HCT116 (cell line): Measurements from ENCODE around the gene COG2. TPM values are rescaled to one million over a fixed set of nuclear protein-coding genes. Genes with fewer than 3 reads are reported as not detected.
"Not testable (repeated sequence)": the region's sequence is repeated elsewhere in the genome, so short reads cannot be mapped to it uniquely, and the experiment has no call there.

Experiments
- ATAC-seq: fragments of 200-7000 bp; cut with Tn5 transposase; 2 replicates; pipeline ENCODE4 v1.9.1; 2020; ENCODE audit warnings: mild to moderate bottlenecking, moderate library complexity
- BruUV-seq: library from RNA; stranded (reverse); fragments of 400-500 nt; replicated peaks from 2 replicates; lab custom pipeline; 2021; lab: Mats Ljungman, UMichigan
- CTCF ChIA-PET: fragments of 300-600 bp; sonication (Branson Sonifier 250); formaldehyde crosslinking; loops from one replicate; lab custom pipeline; 2021; ENCODE audit warnings: antibody characterized with exemption; lab: Charles Lee
- POLR2A ChIA-PET: fragments of 300-600, 350-600 bp; sonication (Branson Sonifier 250); formaldehyde crosslinking; loops from one replicate; lab custom pipeline; 2021; ENCODE audit warnings: antibody characterized with exemption; lab: Charles Lee
- RAD21 ChIA-PET, 2 experiments: fragments of 300-600 bp; sonication (Branson Sonifier 250); formaldehyde crosslinking; loops; one replicate each; lab custom pipeline; 2023; ENCODE audit warnings: low total read pairs in 2 of 2; ENCODE audit not compliant: uncharacterized antibody in 2 of 2, unreplicated experiment in 2 of 2, low non-redundant PET in 1 of 2; lab: Charles Lee
- DNase-seq: peaks from one replicate; pipeline ENCODE4 v3.0.0-alpha.2; 2010; ENCODE audit warnings: low read depth, low spot score
- H2AFZ ChIP-seq: fragments of 200-600 bp; shearing (Covaris generic), sonication (generic); 2 replicates; pipeline ENCODE4 v1.6.1; 2017; ENCODE audit warnings: low read depth, mixed run types, mixed read lengths, antibody characterized with exemption, low read length; ENCODE audit not compliant: poor library complexity, severe bottlenecking
- H3K27ac ChIP-seq: 2 replicates; pipeline ENCODE4 v1.5.1; 2012; ENCODE audit warnings: low read depth, low read length
- H3K27me3 ChIP-seq: fragments of 200-600 bp; sonication (generic); 2 replicates; pipeline ENCODE4 v1.6.1; 2016; ENCODE audit warnings: mixed run types, low read length, mixed read lengths; ENCODE audit not compliant: insufficient read depth
- H3K36me3 ChIP-seq, 2 experiments: fragments of 200-500 bp in 1 of 2; fragments of 200-600 bp in 1 of 2; sonication (Bioruptor generic) in 1 of 2; sonication (generic) in 1 of 2; 2 replicates each; pipeline versions ENCODE4 v1.5.1 to v1.6.1; 2014 to 2016; ENCODE audit warnings: low read length in 2 of 2, inconsistent platforms in 1 of 2, mixed read lengths in 1 of 2, mixed run types in 1 of 2; ENCODE audit not compliant: insufficient read depth in 2 of 2, control insufficient read depth in 1 of 2
- H3K4me1 ChIP-seq, 2 experiments: fragments of 200-600 bp in 1 of 2; sonication (generic) in 1 of 2; 2 replicates each; pipeline versions ENCODE4 v1.5.1 to v1.6.1; 2012 to 2017; ENCODE audit warnings: low read length in 2 of 2, inconsistent platforms in 1 of 2, mild to moderate bottlenecking in 1 of 2, mixed read lengths in 1 of 2, mixed run types in 1 of 2, moderate library complexity in 1 of 2; ENCODE audit not compliant: insufficient read depth in 2 of 2, control insufficient read depth in 1 of 2
- H3K4me2 ChIP-seq: fragments of 200-600 bp; sonication (generic); 2 replicates; pipeline ENCODE4 v1.6.1; 2017; ENCODE audit warnings: mixed run types, low read length, mixed read lengths
- H3K4me3 ChIP-seq, 2 experiments: fragments of 200-600 bp in 1 of 2; sonication (generic) in 1 of 2; replicated peaks in 1 of 2; 2 replicates each; pipeline ENCODE4 v1.5.1; 2011 to 2016; ENCODE audit warnings: low read length in 2 of 2, control low read depth in 1 of 2, low read depth in 1 of 2, mild to moderate bottlenecking in 1 of 2, mixed read lengths in 1 of 2, mixed run types in 1 of 2
- H3K79me2 ChIP-seq: fragments of 200-600 bp; sonication (generic); 2 replicates; pipeline ENCODE4 v1.6.1; 2017; ENCODE audit warnings: mild to moderate bottlenecking, mixed run types, low read length, moderate library complexity, mixed read lengths; ENCODE audit not compliant: insufficient read depth
- H3K9ac ChIP-seq: fragments of 200-600 bp; sonication (generic); 2 replicates; pipeline ENCODE4 v1.6.1; 2016; ENCODE audit warnings: low read length, mixed read lengths
- H3K9me2 ChIP-seq: fragments of 200-600 bp; sonication (generic), shearing (Covaris generic); 2 replicates; pipeline ENCODE4 v1.6.1; 2017; ENCODE audit warnings: mixed run types, mild to moderate bottlenecking, moderate library complexity; ENCODE audit not compliant: insufficient read depth
- H3K9me3 ChIP-seq, 2 experiments: fragments of 200-500 bp in 1 of 2; fragments of 200-600 bp in 1 of 2; sonication (Bioruptor generic) in 1 of 2; sonication (generic) in 1 of 2; 2 replicates each; pipeline ENCODE4 v1.6.1; 2014 to 2017; ENCODE audit warnings: low read length in 2 of 2, mixed read lengths in 2 of 2, inconsistent platforms in 1 of 2, low read depth in 1 of 2, mild to moderate bottlenecking in 1 of 2, mixed run types in 1 of 2, moderate library complexity in 1 of 2; ENCODE audit not compliant: control insufficient read depth in 1 of 2, insufficient read depth in 1 of 2
- H4K20me1 ChIP-seq: fragments of 200-600 bp; sonication (generic), shearing (Covaris generic); 2 replicates; pipeline ENCODE4 v1.6.1; 2017; ENCODE audit warnings: mixed run types, mild to moderate bottlenecking, moderate library complexity; ENCODE audit not compliant: insufficient read depth
- CTCF ChIP-seq, 3 experiments: fragments of 200-600 bp in 1 of 3; sonication (generic) in 1 of 3; IDR thresholded peaks in 2 of 3; conservative IDR thresholded peaks in 1 of 3; 2 replicates each; pipeline ENCODE4 v1.5.1; 2012 to 2017; ENCODE audit warnings: low read depth in 2 of 3, low read length in 2 of 3, antibody characterized with exemption in 1 of 3, borderline replicate concordance in 1 of 3, control low read depth in 1 of 3, mild to moderate bottlenecking in 1 of 3, mixed read lengths in 1 of 3, mixed run types in 1 of 3, moderate library complexity in 1 of 3; ENCODE audit not compliant: insufficient read depth in 1 of 3
- EZH2phosphoT487 ChIP-seq: fragments of 200-600 bp; IDR thresholded peaks from 2 replicates; pipeline ENCODE4 v1.6.1; 2018; ENCODE audit warnings: antibody characterized with exemption, borderline replicate concordance
- POLR2A ChIP-seq: IDR thresholded peaks from 2 replicates; pipeline ENCODE4 v1.7.0; 2011; ENCODE audit warnings: borderline replicate concordance; ENCODE audit not compliant: insufficient read depth, insufficient read length; ENCODE audit errors: extremely low read depth
- POLR2AphosphoS5 ChIP-seq: IDR thresholded peaks from 2 replicates; pipeline ENCODE4 v1.6.1; 2011; ENCODE audit warnings: mild to moderate bottlenecking, low read depth, low read length, moderate library complexity
- SP1 ChIP-seq: IDR thresholded peaks from 2 replicates; pipeline ENCODE4 v1.6.1; 2012; ENCODE audit warnings: low read depth
- TCF7L2 ChIP-seq: IDR thresholded peaks from 2 replicates; pipeline ENCODE4 v1.7.0; 2011; ENCODE audit warnings: borderline replicate concordance, inconsistent platforms; ENCODE audit not compliant: insufficient read depth, insufficient read length; ENCODE audit errors: extremely low read depth
- YY1 ChIP-seq: IDR thresholded peaks from 2 replicates; pipeline ENCODE4 v1.6.1; 2011; ENCODE audit warnings: low read length, low read depth, moderate library complexity, mild to moderate bottlenecking; ENCODE audit not compliant: insufficient replicate concordance; ENCODE audit errors: extremely low read depth
- ZNF274 ChIP-seq: fragments of 200-500 bp; sonication (Bioruptor generic); IDR thresholded peaks from 2 replicates; pipeline ENCODE4 v1.6.1; 2014; ENCODE audit warnings: mild to moderate bottlenecking, low read depth, low read length, inconsistent platforms
- intact Hi-C: fragments of 100-400 bp; cut with micrococcal nuclease; formaldehyde crosslinking; loops from 2 replicates; pipeline ENCODE4 v1.10.0; 2022
- total RNA-seq: library from RNA; stranded (reverse); gene quantifications from one replicate; pipeline ENCODE4 v1.2.1, GENCODE V29; 2021; ENCODE audit not compliant: unreplicated experiment
- TF ChIP-seq, protein P1 (sequence below): IDR thresholded peaks from 2 replicates; pipeline ENCODE4 v1.6.1; 2011; ENCODE audit warnings: mild to moderate bottlenecking, low read length, moderate library complexity; ENCODE audit not compliant: insufficient replicate concordance; ENCODE audit errors: extremely low read depth
- TF ChIP-seq, protein P2 (sequence below): IDR thresholded peaks from 2 replicates; pipeline ENCODE4 v1.6.1; 2012; ENCODE audit warnings: low read depth
- TF ChIP-seq, protein P3 (sequence below): IDR thresholded peaks from 2 replicates; pipeline ENCODE4 v1.6.1; 2012

Gene COG2
- total RNA-seq, 1 experiment from 2014 or later, result 28.6 TPM

- DNase-seq, H3K27ac ChIP-seq, ATAC-seq, H3K27me3 ChIP-seq, BruUV-seq, H3K9me2 ChIP-seq, intact Hi-C loops, H3K36me3 ChIP-seq, H3K4me2 ChIP-seq, RAD21 ChIA-PET, POLR2A ChIA-PET, H3K9me3 ChIP-seq, H3K4me1 ChIP-seq, H3K4me3 ChIP-seq, H4K20me1 ChIP-seq, CTCF ChIA-PET, H2AFZ ChIP-seq, H3K9ac ChIP-seq: not testable (repeated sequence)
- H3K79me2 ChIP-seq, result peaks cover 10% of the 10 kb centered on the region
Measured at GRCh38 chr1:230658103-230658502, 15.8 kb downstream of the COG2 start.

DNA sequence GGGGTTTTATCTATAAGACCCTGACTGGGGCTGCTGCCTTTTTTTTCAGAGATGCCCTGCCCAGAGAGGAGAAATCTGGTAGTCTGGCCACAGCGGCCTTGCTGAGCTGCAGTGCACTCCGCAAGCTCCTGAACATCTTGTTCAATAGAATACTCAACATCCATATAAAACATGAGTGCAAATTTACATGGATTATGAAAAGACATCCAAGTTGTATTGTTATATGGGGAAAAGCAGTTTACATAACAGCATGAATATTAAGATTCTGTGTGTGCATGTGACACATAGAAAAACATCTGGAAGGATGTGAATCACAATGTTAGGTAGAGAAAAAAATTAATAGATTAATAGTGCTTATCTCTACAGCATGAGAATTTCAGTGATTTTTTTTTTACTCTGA, 16.4 kb downstream of the COG2 start:
- Histone ChIP-seq H2AFZ (no peak overlapping the region), H3K9ac (no peak overlapping the region), H3K36me3 (peaks cover 0 to 4% of the 10 kb centered on the region in 2 experiments; a peak in 1 of 4 replicates), H3K4me1 (no peaks in the 10 kb centered on the region), H3K4me2 (no peak overlapping the region), H3K4me3 (no peak overlapping the region), H3K9me3 (no peaks in the 10 kb centered on the region), H4K20me1 (no peaks in the 10 kb centered on the region), H3K27me3 (no peaks in the 10 kb centered on the region), H3K9me2 (no peaks in the 10 kb centered on the region), H3K79me2 (peaks cover 5% of the 10 kb centered on the region; the same call in 1 of the 2 replicates), H3K27ac (no peak overlapping the region)
- CTCF ChIA-PET, result no interaction called here
- no peak for DNase-seq
- ATAC-seq, result no peak
- BruUV-seq, result no TSS peak
- intact Hi-C loops, result no loop called here
- RAD21 ChIA-PET, result no interaction called here
- POLR2A ChIA-PET, result no interaction called here
- no peak for TF ChIP-seq ZNF274
- TF ChIP-seq TCF7L2, result no peak
- TF ChIP-seq CTCF (IDR thresholded peaks at IDR 0.05 in 2 of 3, conservative IDR thresholded peaks at IDR 0.05 in 1 of 3; ENCODE audit: borderline replicate concordance in 1 of 3, insufficient read depth in 1 of 3, low read depth in 2 of 3, low read length in 2 of 3), result no peak
- TF ChIP-seq POLR2AphosphoS5, result no peak
- TF ChIP-seq, protein P1, sequence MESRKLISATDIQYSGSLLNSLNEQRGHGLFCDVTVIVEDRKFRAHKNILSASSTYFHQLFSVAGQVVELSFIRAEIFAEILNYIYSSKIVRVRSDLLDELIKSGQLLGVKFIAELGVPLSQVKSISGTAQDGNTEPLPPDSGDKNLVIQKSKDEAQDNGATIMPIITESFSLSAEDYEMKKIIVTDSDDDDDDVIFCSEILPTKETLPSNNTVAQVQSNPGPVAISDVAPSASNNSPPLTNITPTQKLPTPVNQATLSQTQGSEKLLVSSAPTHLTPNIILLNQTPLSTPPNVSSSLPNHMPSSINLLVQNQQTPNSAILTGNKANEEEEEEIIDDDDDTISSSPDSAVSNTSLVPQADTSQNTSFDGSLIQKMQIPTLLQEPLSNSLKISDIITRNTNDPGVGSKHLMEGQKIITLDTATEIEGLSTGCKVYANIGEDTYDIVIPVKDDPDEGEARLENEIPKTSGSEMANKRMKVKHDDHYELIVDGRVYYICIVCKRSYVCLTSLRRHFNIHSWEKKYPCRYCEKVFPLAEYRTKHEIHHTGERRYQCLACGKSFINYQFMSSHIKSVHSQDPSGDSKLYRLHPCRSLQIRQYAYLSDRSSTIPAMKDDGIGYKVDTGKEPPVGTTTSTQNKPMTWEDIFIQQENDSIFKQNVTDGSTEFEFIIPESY, result no peak
- no peak for TF ChIP-seq SP1
- TF ChIP-seq, protein P2, sequence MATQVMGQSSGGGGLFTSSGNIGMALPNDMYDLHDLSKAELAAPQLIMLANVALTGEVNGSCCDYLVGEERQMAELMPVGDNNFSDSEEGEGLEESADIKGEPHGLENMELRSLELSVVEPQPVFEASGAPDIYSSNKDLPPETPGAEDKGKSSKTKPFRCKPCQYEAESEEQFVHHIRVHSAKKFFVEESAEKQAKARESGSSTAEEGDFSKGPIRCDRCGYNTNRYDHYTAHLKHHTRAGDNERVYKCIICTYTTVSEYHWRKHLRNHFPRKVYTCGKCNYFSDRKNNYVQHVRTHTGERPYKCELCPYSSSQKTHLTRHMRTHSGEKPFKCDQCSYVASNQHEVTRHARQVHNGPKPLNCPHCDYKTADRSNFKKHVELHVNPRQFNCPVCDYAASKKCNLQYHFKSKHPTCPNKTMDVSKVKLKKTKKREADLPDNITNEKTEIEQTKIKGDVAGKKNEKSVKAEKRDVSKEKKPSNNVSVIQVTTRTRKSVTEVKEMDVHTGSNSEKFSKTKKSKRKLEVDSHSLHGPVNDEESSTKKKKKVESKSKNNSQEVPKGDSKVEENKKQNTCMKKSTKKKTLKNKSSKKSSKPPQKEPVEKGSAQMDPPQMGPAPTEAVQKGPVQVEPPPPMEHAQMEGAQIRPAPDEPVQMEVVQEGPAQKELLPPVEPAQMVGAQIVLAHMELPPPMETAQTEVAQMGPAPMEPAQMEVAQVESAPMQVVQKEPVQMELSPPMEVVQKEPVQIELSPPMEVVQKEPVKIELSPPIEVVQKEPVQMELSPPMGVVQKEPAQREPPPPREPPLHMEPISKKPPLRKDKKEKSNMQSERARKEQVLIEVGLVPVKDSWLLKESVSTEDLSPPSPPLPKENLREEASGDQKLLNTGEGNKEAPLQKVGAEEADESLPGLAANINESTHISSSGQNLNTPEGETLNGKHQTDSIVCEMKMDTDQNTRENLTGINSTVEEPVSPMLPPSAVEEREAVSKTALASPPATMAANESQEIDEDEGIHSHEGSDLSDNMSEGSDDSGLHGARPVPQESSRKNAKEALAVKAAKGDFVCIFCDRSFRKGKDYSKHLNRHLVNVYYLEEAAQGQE, result no peak
- TF ChIP-seq, protein P3, sequence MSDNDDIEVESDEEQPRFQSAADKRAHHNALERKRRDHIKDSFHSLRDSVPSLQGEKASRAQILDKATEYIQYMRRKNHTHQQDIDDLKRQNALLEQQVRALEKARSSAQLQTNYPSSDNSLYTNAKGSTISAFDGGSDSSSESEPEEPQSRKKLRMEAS, result no peak
- TF ChIP-seq EZH2phosphoT487, result no peak
- TF ChIP-seq POLR2A, result no peak
- TF ChIP-seq YY1, result no peak
